ENCODE measurements around the gene FOXB2.

- TF ChIP-seq, protein P1, sequence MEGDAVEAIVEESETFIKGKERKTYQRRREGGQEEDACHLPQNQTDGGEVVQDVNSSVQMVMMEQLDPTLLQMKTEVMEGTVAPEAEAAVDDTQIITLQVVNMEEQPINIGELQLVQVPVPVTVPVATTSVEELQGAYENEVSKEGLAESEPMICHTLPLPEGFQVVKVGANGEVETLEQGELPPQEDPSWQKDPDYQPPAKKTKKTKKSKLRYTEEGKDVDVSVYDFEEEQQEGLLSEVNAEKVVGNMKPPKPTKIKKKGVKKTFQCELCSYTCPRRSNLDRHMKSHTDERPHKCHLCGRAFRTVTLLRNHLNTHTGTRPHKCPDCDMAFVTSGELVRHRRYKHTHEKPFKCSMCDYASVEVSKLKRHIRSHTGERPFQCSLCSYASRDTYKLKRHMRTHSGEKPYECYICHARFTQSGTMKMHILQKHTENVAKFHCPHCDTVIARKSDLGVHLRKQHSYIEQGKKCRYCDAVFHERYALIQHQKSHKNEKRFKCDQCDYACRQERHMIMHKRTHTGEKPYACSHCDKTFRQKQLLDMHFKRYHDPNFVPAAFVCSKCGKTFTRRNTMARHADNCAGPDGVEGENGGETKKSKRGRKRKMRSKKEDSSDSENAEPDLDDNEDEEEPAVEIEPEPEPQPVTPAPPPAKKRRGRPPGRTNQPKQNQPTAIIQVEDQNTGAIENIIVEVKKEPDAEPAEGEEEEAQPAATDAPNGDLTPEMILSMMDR (IDR thresholded peaks at IDR 0.05) = no peak
- TF ChIP-seq POLR2A (IDR thresholded peaks at IDR 0.05) = no peak
These were observed 16.1 kb upstream of the FOXB2 start for GRCh38 chr9:77003366-77003765.
